Bronchial epithelial cell (primary cell): ENCODE measurements around the gene PON2. TPM values are rescaled to one million over a fixed set of nuclear protein-coding genes. Genes with fewer than 3 reads are reported as not detected.

Experiments used
- DNase-seq: peaks from one replicate; pipeline ENCODE4 v3.0.0-alpha.2; 2010; ENCODE audit warnings: low read depth
- FAIRE-seq: peaks from 2 replicates; lab custom pipeline; 2011; peaks lifted over from hg19 to GRCh38; lab: Jason Lieb, UNC
- H3K27me3 ChIP-seq: 2 replicates; pipeline ENCODE4 v1.5.1; 2011; ENCODE audit warnings: low read length; ENCODE audit not compliant: control insufficient read depth, insufficient read depth
- H3K36me3 ChIP-seq: 2 replicates; pipeline ENCODE4 v1.5.1; 2011; ENCODE audit warnings: low read length; ENCODE audit not compliant: control insufficient read depth, insufficient read depth
- H3K4me3 ChIP-seq: 2 replicates; pipeline ENCODE4 v1.5.1; 2011; ENCODE audit warnings: mild to moderate bottlenecking, low read depth, low read length, control low read depth
- total RNA-seq: library from RNA; depleted of rRNA; stranded (reverse); fragments of >200 nt; gene quantifications from 2 replicates; pipeline ENCODE4 v1.2.1, GENCODE V29; 2014
- TF ChIP-seq, protein P1 (sequence below): IDR thresholded peaks from 2 replicates; pipeline ENCODE4 v1.5.1; 2011; ENCODE audit warnings: mild to moderate bottlenecking, moderate library complexity, low read length, control low read depth, inconsistent platforms; ENCODE audit not compliant: insufficient read depth, severe bottlenecking

The PON2 gene
- total RNA-seq, 1 donor from 2014 or later = 40.8 TPM

DNA sequence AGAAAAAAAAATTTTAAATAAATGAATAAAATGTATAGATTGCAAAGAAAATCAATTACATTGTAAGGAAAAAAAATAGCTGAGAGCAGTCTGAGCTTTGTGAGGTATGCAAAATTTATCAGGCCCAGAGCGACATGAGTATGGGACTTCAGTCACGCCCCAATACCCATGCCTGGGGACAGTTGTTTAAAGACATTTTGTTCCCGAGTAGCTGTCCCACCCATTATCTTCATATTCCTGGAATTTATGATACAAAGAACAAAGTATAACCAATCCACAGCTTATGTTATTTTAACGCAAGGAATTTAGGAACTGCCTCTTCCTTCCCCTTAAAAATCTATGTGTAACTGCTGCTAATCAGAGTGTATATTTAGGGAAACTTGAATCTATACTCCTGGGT is 1.6 kb upstream of the PON2 start:
- Histone ChIP-seq H3K36me3 (no peaks in the 10 kb centered on the region), H3K4me3 (no peak overlapping the region), H3K27me3 (no peaks in the 10 kb centered on the region)
- FAIRE-seq (no peak), DNase-seq (no peak)
- TF ChIP-seq, protein P1, sequence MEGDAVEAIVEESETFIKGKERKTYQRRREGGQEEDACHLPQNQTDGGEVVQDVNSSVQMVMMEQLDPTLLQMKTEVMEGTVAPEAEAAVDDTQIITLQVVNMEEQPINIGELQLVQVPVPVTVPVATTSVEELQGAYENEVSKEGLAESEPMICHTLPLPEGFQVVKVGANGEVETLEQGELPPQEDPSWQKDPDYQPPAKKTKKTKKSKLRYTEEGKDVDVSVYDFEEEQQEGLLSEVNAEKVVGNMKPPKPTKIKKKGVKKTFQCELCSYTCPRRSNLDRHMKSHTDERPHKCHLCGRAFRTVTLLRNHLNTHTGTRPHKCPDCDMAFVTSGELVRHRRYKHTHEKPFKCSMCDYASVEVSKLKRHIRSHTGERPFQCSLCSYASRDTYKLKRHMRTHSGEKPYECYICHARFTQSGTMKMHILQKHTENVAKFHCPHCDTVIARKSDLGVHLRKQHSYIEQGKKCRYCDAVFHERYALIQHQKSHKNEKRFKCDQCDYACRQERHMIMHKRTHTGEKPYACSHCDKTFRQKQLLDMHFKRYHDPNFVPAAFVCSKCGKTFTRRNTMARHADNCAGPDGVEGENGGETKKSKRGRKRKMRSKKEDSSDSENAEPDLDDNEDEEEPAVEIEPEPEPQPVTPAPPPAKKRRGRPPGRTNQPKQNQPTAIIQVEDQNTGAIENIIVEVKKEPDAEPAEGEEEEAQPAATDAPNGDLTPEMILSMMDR = no peak

DNA sequence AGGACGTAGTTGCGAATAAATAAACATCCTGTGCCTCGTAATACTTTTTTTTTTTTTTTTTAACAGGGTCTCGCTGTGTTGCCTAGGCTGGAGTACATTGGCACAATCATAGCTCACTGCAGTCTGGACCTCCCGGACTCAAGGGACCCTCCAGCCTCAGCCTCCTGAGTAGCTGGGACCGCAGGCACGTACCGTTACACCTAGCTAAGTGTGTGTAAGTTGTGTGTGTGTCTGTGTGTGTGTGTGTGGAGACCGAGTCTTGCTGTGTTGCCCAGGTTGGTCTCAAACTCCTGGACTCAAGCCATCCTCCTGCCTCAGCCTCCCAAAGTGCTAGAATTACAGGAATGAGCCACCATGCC is 573 bp upstream of the PON2 start:
- DNase-seq (no peak), FAIRE-seq (no peak)
- TF ChIP-seq, protein P1 = no peak
- Histone ChIP-seq H3K36me3 (no peaks in the 10 kb centered on the region), H3K4me3 (peak overlapping the region; percentile 70), H3K27me3 (no peaks in the 10 kb centered on the region)

DNA sequence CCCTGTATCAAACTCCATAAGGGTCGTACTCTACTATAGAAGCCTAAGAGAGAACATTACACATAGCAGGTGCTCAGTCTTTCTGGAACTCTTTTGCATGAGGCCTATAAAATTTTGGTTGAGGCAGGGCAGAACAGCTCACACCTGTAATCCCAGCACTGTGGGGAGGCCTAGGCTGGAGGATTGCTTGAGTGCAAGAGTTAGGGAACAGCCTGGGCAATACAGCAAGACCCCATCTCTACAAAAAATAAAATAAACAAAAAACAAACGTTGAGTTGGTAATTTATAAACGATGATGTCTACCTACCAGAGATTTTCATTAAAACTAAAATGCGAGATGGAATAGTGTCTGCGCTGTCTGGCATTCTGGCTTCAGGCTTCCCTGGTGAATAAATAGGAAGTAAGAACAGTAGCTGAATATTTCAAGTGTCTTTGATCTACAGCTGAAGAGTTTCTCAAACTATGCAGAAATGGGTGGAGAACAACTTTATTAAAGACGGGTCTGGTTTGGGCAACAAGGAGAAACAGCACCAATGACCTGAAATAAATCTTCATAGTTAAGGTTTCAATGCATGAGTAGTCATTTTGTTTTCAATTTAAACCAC is 774 bp downstream of the PON2 start:
- TF ChIP-seq, protein P1 = no peak
- no peaks in the 10 kb centered on the region for H3K36me3 ChIP-seq
- peak overlapping the region; percentile 70 for H3K4me3 ChIP-seq
- no peaks in the 10 kb centered on the region for H3K27me3 ChIP-seq
- no peak for DNase-seq
- FAIRE-seq = no peak

DNA sequence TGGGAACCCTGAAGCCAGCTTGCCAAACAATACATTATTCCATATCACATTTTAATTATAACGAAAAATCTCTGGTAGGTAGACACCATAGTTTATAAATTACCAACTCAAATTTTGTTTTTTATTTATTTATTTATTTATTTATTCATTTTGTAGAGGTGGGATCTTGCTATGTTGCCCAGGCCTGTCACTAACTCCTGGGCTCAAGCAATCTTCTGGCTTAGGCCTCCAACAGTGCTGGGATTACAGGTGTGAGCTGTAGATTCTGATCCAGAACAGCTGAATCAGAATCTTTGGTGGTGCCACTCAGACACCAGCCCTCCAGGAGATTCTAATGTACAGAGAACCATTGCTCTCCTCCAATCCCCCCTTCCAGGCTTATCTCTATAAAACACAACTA is 1.7 kb downstream of the PON2 start:
- no peak for FAIRE-seq
- no peak overlapping the region for H3K4me3 ChIP-seq
- no peak for DNase-seq
- H3K27me3 ChIP-seq = no peaks in the 10 kb centered on the region
- H3K36me3 ChIP-seq = no peaks in the 10 kb centered on the region
- TF ChIP-seq, protein P1 = no peak

DNA sequence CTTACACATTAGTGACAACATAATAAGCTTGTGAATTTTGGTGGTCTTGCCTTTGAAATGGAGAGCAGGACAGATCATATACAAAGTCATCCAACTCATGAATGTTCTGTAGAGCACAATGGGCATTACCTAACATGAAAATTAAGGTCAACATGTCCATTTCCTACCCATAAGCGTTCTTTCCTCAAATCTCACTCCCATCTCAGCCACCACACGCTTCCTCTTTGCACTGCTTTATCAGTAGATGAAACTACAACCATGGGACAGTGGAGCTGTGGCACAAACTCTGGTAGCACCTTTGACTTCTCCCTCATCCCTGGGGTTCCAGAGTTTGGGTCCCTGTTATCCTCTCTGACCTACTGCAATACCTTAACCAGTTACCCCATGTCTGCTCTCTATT is 2.2 kb downstream of the PON2 start:
- FAIRE-seq = no peak
- TF ChIP-seq, protein P1 = no peak

DNA sequence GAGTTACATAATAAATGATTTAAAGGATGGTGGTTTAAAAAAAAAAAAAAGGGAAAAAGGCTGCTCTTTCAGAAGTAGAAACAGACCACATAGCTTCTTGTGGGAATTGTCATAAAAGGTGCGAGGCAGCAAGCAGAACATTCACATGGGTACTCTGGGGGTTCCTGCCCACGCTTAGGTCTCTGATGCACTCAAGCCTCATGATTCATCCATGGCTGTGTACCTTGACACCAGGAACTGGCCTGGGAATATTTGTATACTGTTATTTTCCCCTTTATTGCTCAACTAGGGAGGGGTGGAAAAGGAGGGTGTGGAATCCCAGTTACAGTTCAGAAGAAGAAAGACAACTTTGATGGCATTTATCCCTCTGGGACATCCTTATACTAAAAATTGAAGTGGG is 4.0 kb downstream of the PON2 start:
- FAIRE-seq (no peak), DNase-seq (peak; percentile 95)
- H3K27me3 ChIP-seq = no peaks in the 10 kb centered on the region
- H3K36me3 ChIP-seq = no peaks in the 10 kb centered on the region
- H3K4me3 ChIP-seq = no peak overlapping the region
- TF ChIP-seq, protein P1 = no peak

More for the DNA sequence above, 2.2 kb downstream of the PON2 start:
- Histone ChIP-seq H3K36me3 (no peaks in the 10 kb centered on the region), H3K27me3 (no peaks in the 10 kb centered on the region), H3K4me3 (no peak overlapping the region)
- no peak for DNase-seq
